HepG2 (cell line): ENCODE results near the gene SHANK2. TPM values are rescaled to one million over a fixed set of nuclear protein-coding genes. Genes with fewer than 3 reads are reported as not detected.

Source experiments
- ATAC-seq: fragments of 200-7000 bp; cut with Tn5 transposase; 3 replicates; pipeline ENCODE4 v1.9.1; 2020; ENCODE audit warnings: mild to moderate bottlenecking, moderate library complexity
- BruUV-seq: library from RNA; stranded (reverse); fragments of 400-500 nt; replicated peaks from 2 replicates; lab custom pipeline; 2021; lab: Mats Ljungman, UMichigan
- CTCF ChIA-PET: fragments of 300-600 bp; formaldehyde crosslinking; extraction: SDS; loops from one replicate; lab custom pipeline; 2021; ENCODE audit warnings: low total read pairs, inconsistent platforms, low intra/inter-chr PET ratio; lab: Yijun Ruan, JAX
- POLR2A ChIA-PET: fragments of 350-600 bp; sonication (Branson Sonifier 250); formaldehyde crosslinking; loops from one replicate; lab custom pipeline; 2020; ENCODE audit warnings: antibody characterized with exemption, inconsistent platforms; lab: Yijun Ruan, JAX
- DNase-seq: peaks from one replicate; pipeline ENCODE4 v3.0.0-alpha.2; 2015; ENCODE audit warnings: low spot score
- FAIRE-seq: peaks from 3 replicates; lab custom pipeline; 2011; peaks lifted over from hg19 to GRCh38; lab: Jason Lieb, UNC
- H2AFZ ChIP-seq: one replicate; pipeline ENCODE4 v1.6.1; 2011; ENCODE audit warnings: low read length, inconsistent platforms
- H3K27ac ChIP-seq: fragments of 300-600 bp; 3 replicates; pipeline ENCODE4 v1.8.0; 2011; ENCODE audit warnings: mixed run types, mild to moderate bottlenecking, mixed read lengths, low read length, inconsistent platforms; ENCODE audit not compliant: insufficient read depth; ENCODE audit errors: extremely low read length
- H3K27me3 ChIP-seq, 2 experiments: fragments of 200-600 bp in 1 of 2; 2 replicates in 1 of 2; 3 replicates in 1 of 2; pipeline versions ENCODE4 v1.6.0 to v1.8.0; 2011; ENCODE audit warnings: low read length in 2 of 2, mild to moderate bottlenecking in 2 of 2, moderate library complexity in 2 of 2, inconsistent platforms in 1 of 2; ENCODE audit not compliant: insufficient read depth in 2 of 2, control insufficient read depth in 1 of 2
- H3K36me3 ChIP-seq, 2 experiments: fragments of 200-600 bp in 1 of 2; replicated peaks in 1 of 2; 2 replicates in 1 of 2; 3 replicates in 1 of 2; pipeline versions ENCODE4 v1.5.1 to v1.8.0; 2011; ENCODE audit warnings: low read length in 2 of 2, inconsistent platforms in 1 of 2; ENCODE audit not compliant: insufficient read depth in 2 of 2, control insufficient read depth in 1 of 2
- H3K4me1 ChIP-seq: 2 replicates; pipeline ENCODE4 v1.5.1; 2012; ENCODE audit warnings: low read length, inconsistent platforms; ENCODE audit not compliant: insufficient read depth
- H3K4me2 ChIP-seq: 2 replicates; pipeline ENCODE4 v1.6.0; 2011; ENCODE audit warnings: low read depth, low read length, inconsistent platforms
- H3K4me3 ChIP-seq, 3 experiments: fragments of 200-600 bp in 1 of 3; sonication (generic), shearing (Covaris generic) in 1 of 3; replicated peaks in 1 of 3; 2 replicates each; pipeline ENCODE4 v1.5.1; 2011 to 2016; ENCODE audit warnings: low read length in 3 of 3, inconsistent platforms in 2 of 3, low read depth in 2 of 3, mild to moderate bottlenecking in 2 of 3, control low read depth in 1 of 3, mixed read lengths in 1 of 3; ENCODE audit not compliant: insufficient read depth in 1 of 3
- H3K79me2 ChIP-seq: one replicate; pipeline ENCODE4 v1.6.1; 2011; ENCODE audit warnings: low read length, inconsistent platforms; ENCODE audit not compliant: insufficient read depth
- H3K9ac ChIP-seq: 2 replicates; pipeline ENCODE4 v1.6.0; 2011; ENCODE audit warnings: mild to moderate bottlenecking, low read depth, low read length, inconsistent platforms; ENCODE audit not compliant: insufficient read depth
- H3K9me3 ChIP-seq: 2 replicates; pipeline ENCODE4 v1.5.1; 2012; ENCODE audit warnings: mild to moderate bottlenecking, low read length
- H4K20me1 ChIP-seq: 2 replicates; pipeline ENCODE4 v1.6.0; 2011; ENCODE audit warnings: inconsistent platforms, mild to moderate bottlenecking, low read length, moderate library complexity; ENCODE audit not compliant: insufficient read depth
- AGO2 ChIP-seq: fragments of 200-400 bp; formaldehyde crosslinking; optimal IDR thresholded peaks from 2 replicates; pipeline ENCODE3; 2017; ENCODE audit warnings: mild to moderate bottlenecking, low read depth, low read length, moderate library complexity
- AHDC1 ChIP-seq: sonication (generic); formaldehyde crosslinking; IDR thresholded peaks from 2 replicates; pipeline ENCODE4 v1.5.1; 2020; ENCODE audit warnings: mild to moderate bottlenecking, missing genetic modification reagents, borderline replicate concordance
- ESRRA ChIP-seq: sonication (generic); formaldehyde crosslinking; IDR thresholded peaks from 2 replicates; pipeline ENCODE4 v1.5.1; 2020; ENCODE audit warnings: mild to moderate bottlenecking, low read depth, missing genetic modification reagents
- HDAC1 ChIP-seq: sonication (generic); formaldehyde crosslinking; IDR thresholded peaks from 2 replicates; pipeline ENCODE4 v1.5.1; 2020; ENCODE audit warnings: mild to moderate bottlenecking, missing genetic modification reagents
- NFKBIZ ChIP-seq: IDR thresholded peaks from 2 replicates; pipeline ENCODE4 v1.6.1; 2018; ENCODE audit warnings: missing genetic modification reagents, missing compliant biosample characterization
- POLR2A ChIP-seq, 2 experiments: IDR thresholded peaks; 2 replicates each; pipeline ENCODE4 v1.6.1; 2011; ENCODE audit warnings: low read depth in 2 of 2, low read length in 2 of 2, mild to moderate bottlenecking in 1 of 2, moderate library complexity in 1 of 2; ENCODE audit not compliant: insufficient read depth in 1 of 2
- SIX1 ChIP-seq: sonication (generic); formaldehyde crosslinking; IDR thresholded peaks from 2 replicates; pipeline ENCODE4 v1.4.0; 2020; ENCODE audit warnings: missing genetic modification reagents, borderline replicate concordance
- ZBTB49 ChIP-seq: sonication (generic); formaldehyde crosslinking; IDR thresholded peaks from 2 replicates; pipeline ENCODE4 v1.4.0; 2020; ENCODE audit warnings: missing genetic modification reagents, borderline replicate concordance
- ZMYM4 ChIP-seq: sonication (generic); formaldehyde crosslinking; IDR thresholded peaks from 2 replicates; pipeline ENCODE4 v1.8.1; 2023; ENCODE audit warnings: mild to moderate bottlenecking, missing genetic modification reagents
- ZNF563 ChIP-seq: sonication (generic); formaldehyde crosslinking; IDR thresholded peaks from 2 replicates; pipeline ENCODE4 v1.8.0; 2022; ENCODE audit warnings: mild to moderate bottlenecking, moderate library complexity, missing genetic modification reagents
- ZNF652 ChIP-seq: IDR thresholded peaks from 2 replicates; pipeline ENCODE4 v1.6.1; 2016; ENCODE audit warnings: low read depth, borderline replicate concordance
- ZUFSP ChIP-seq: sonication (generic); formaldehyde crosslinking; IDR thresholded peaks from 2 replicates; pipeline ENCODE4 v1.9.0; 2021; ENCODE audit warnings: missing genetic modification reagents, mild to moderate bottlenecking, borderline replicate concordance
- WGBS: methylation state at CpG from one replicate; pipeline ENCODE4 v1.1.6; 2017; ENCODE audit warnings: low lambda C conversion rate; 5-methylcytosine and 5-hydroxymethylcytosine counted together
- in situ Hi-C: cut with HindIII; loops from 2 replicates; pipeline ENCODE4 v1.10.0; 2017; ENCODE audit warnings: low pct_unique_long_range_greater_than_20kb; ENCODE audit not compliant: extremely low pct_ligation_motif_present
- intact Hi-C: fragments of 100-400 bp; cut with micrococcal nuclease; formaldehyde crosslinking; loops from one replicate; pipeline ENCODE4 v1.10.0; 2022; ENCODE audit not compliant: unreplicated experiment
- polyA plus RNA-seq, 8 experiments: library from polyadenylated mRNA; depleted of rRNA in 3 of 8; stranded (reverse) in 7 of 8; unstranded in 1 of 8; fragments of >200 nt; fragmentation: Illumina TruSeq in 4 of 8; extraction: Trizol in 4 of 8; gene quantifications; 2 replicates each; pipeline versions ENCODE4 v1.2.1 to v1.2.3, GENCODE V29; 2011 to 2016; ENCODE audit warnings: low read depth in 4 of 8, missing spikeins in 1 of 8, mixed read lengths in 1 of 8; ENCODE audit not compliant: insufficient read depth in 1 of 8
- total RNA-seq, 5 experiments: library from RNA; depleted of rRNA; stranded (reverse); fragments of >200 nt; fragmentation: Illumina TruSeq; extraction: Trizol; gene quantifications; 2 replicates each; pipeline ENCODE4 v1.2.3, GENCODE V29; 2016; ENCODE audit warnings: low read depth in 1 of 5

Gene SHANK2
- total and polyA plus RNA-seq, 2 of the 13 experiments (the other 11 are each of a cell fraction or from before 2014, with no cell fraction given) = 10.2 to 13.0 TPM

- TF ChIP-seq ZUFSP (CRISPR knock-in tag) (no peak), ZNF563 (CRISPR knock-in tag) (peak; percentile 29; the same call in 1 of the 2 replicates), SIX1 (CRISPR knock-in tag) (no peak), ESRRA (CRISPR knock-in tag) (0 out of 2 replicates have a peak, but pooled peaks have one; percentile 6), POLR2A (IDR thresholded peaks at IDR 0.05; ENCODE audit: insufficient read depth in 1 of 2, low read depth in 2 of 2, low read length in 2 of 2) (peak in 1 of 2 experiments; percentile 11; a peak in 1 of 4 replicates), AGO2 (peak; percentile 76), HDAC1 (CRISPR knock-in tag) (0 out of 2 replicates have a peak, but pooled peaks have one; percentile 10)
Measured at GRCh38 chr11:71252269-71252769, at the start of gene SHANK2 (continued).

GRCh38 chr11:71301858-71302533, 49.6 kb upstream of the SHANK2 start:
- Histone ChIP-seq H3K79me2 (no peaks in the 10 kb centered on the region), H3K4me2 (peak overlapping the region; percentile 36; the same call in 1 of the 2 replicates), H4K20me1 (no peaks in the 10 kb centered on the region), H3K9ac (no peak overlapping the region), H3K27ac (no peak overlapping the region), H3K36me3 (no peaks in the 10 kb centered on the region), H3K9me3 (no peaks in the 10 kb centered on the region), H2AFZ (no peak overlapping the region), H3K27me3 (peaks cover 2 to 43% of the 10 kb centered on the region in 2 experiments; a peak in 4 of 5 replicates), H3K4me3 (peak overlapping the region in 1 of 3 experiments; percentile 14; a peak in 1 of 6 replicates), H3K4me1 (peaks cover 63% of the 10 kb centered on the region)
- 16% methylated on average over 17 of the region's 17 CpGs for WGBS
- ChIA-PET CTCF (no interaction called here), POLR2A (interaction anchor here (2.1 kb wide), 1 partner anchor 49 kb away, joined by 6 read pairs; no protein-coding TSS in a partner anchor)
- no TSS peak for BruUV-seq
- FAIRE-seq (no peak), ATAC-seq (peak; percentile 15; the same call in 2 of the 3 replicates), DNase-seq (no peak)
- in situ Hi-C loops = no loop called here
- intact Hi-C loops = no loop called here
- TF ChIP-seq ZMYM4 (CRISPR knock-in tag) (no peak), AHDC1 (CRISPR knock-in tag) (no peak), ZNF652 (CRISPR knock-in tag) (no peak), NFKBIZ (CRISPR knock-in tag) (no peak), ZBTB49 (CRISPR knock-in tag) (no peak)
